Stimulated activated CD8-positive, alpha-beta memory T cell treated with anti-CD3 and anti-CD28 coated beads, Interleukin-15, amount 100 ng/mL, for 1 hour (primary cell): Measurements from ENCODE around the gene IRF1.

Experiments used
- DNase-seq: peaks from one replicate; pipeline ENCODE4 v3.0.0-alpha.2; 2020; ENCODE audit warnings: low read depth

Gene IRF1

DNA sequence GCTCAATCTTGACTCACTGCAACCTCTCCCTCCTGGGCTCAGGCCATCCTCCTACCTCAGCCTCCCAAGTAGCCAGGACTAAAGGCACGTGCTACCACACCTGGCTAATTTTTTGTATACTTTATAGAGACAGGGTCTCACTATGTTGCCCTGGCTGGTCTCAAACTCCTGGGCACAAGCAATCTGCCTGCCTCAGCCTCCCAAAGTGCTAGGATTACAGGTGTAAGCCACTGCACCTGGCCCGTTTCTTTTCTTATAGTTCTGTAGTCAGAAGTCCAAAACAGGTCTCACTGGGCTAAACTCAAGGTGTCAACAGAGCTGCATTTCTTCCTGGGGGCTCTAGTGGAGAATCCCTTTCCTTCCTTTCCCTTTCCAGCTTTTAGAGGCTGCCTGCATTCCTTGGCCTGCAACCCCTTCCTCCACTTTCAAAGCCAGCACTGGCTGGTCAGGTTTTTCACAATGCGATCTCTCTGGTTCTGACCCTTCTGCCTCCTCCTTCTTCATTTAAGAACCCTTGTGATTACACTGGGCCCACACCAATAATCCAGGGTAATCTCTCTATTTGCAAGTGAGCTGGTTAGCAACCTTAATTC, 16.3 kb downstream of the IRF1 start:
- no peak for DNase-seq

DNA sequence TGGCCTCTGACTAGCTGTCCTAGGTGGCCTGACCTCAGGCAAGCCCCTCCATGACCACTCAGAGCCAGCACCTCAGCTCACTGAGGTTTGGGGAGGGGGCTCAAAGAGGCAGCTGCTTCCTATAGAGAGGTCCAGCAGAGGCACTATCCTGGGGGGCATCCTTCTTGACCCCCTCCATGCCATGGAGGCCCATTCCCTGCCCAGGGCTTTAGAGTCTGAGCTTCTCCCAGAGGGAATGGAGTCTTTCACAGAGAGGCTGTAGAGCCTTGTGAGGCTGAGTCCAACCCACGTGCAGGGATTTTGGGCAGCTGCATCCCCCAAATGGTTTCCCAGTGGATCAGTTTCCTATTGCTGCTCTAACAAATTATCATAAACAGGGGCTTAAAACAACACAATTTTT, 16.9 kb downstream of the IRF1 start:
- DNase-seq: no peak

DNA sequence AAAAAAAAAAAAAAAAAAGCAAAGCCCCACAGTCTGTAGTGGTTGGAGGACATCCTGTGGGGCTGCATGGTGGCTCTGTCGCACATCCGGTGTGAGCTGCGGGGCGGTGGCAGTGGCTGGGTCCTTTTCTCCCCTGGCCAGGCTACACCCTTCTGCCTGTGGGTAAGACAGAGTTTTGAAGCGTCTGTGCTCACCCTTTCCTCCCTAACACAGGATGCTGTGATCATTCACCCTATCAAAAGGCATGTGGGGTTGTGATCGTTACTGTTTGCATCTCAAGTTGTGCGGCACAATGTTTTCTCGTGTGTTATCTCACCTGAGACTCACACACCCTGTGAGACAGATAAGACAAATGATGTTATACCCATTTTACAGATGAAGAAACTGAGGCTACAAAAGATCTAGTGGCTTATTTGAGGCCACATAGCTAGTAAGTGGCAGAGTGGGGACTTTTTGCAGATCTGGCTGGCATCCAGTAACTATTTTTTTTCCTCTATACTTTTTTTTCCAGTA, 17.5 kb downstream of the IRF1 start:
- DNase-seq: no peak

DNA sequence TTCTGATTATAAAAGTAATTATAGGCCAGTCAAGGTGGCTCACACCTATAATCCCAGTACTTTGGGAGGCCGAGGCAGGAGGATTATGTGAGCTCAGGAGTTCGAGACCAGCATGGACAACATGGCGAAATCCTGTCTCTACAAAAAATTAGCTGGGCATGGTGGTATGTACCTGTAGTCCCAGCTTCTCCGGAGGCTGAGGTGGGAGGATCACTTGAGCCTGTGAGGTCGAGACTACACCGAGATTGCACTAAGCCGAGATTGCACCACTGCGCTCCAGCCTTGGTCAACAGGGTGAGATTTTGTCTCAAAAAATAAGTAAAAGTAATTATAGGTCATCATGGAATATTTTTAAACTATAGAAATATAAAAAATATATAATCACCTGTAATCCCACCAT, 18.1 kb downstream of the IRF1 start:
- DNase-seq: no peak

DNA sequence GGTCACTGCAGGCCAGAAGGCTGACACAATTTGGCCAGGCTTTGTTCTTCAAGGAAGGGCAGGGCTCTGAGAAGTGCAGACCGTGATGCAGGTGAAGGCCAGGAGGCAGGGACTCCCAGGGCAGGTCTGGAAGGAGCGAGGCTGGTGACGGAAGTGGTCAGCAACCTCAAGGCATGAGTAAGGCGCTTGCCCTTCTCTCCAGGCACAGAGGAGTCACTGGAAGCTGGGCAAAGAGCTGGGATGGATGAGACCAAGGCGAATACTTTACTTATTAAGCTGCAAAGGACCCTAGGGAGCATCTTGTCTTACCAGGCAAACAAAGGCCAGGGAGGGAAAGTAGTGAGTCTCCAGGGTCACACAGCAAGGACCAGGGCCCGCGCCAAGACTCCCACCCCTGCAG, 18.6 kb downstream of the IRF1 start:
- DNase-seq: no peak

DNA sequence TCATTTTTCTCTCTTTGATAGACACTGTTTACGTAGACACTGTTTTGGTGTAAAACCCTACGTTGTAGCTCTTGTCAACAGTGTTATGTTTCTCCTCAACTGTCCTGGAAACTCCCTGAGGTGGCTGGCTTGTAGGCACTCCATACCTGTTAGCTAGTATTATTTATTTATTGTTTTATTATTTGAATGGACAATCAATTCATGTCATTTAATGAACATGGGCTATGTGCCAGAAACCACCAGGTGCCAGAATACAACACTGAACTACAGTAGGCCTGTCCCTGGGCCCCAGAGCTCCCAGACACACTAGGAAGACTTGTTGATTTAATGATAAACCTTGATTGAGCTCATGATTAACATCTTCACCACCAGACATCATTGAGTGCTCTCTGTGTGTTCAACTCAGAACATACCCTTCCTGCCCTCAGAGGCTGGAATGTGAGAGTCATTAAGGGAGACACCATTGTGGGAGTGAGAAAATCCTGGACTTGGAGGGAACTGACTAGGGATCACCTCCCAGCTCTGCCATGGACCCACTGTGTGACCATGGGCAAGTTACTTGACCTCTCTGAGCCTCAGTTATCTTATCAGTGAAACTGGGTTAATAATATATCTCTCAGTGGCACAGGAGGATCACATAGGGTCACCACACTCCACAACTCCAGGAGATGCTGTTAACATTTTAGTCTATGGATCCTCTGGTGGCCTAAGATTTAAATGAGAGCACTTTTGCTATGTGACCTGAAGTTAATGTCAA, 19.2 kb downstream of the IRF1 start:
- DNase-seq: no peak

DNA sequence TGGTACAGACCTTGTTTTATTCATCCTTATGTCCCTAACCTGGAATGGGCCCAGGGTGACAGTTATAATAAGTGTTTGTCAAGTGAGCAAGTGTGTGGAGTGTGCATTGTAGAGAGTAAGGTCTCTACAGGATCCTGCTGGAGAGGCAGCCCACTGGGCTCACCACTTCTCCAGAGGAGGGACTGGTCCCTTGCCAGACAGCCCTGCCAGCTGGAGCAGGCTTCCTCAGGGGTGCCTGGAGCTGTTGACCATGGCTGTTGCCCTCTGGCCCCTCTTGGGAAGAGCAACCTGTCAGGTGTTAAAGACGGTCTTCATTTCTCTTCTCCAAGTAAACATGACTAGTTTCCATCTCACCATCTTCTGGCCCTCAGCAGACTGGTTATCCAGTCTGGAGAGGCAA, 20.0 kb downstream of the IRF1 start:
- no peak for DNase-seq

DNA sequence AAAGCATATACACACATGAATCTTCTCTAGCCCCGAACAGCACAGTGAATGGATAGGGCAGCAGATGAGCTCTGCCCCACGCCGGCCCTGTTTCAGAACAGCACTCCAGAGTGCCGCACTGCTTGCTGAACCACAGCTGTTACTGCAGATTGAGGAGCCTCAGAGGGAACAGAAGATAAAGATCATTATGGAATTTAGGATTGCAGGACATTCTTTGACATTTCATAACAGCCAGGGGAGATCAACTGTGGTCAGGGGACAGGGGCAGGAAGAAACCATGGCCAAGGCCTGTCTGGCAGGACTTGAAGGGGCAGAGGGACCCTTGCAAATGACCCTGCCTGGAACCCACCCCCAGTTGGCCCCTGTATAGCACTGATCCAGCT, 20.6 kb downstream of the IRF1 start:
- DNase-seq: no peak

DNA sequence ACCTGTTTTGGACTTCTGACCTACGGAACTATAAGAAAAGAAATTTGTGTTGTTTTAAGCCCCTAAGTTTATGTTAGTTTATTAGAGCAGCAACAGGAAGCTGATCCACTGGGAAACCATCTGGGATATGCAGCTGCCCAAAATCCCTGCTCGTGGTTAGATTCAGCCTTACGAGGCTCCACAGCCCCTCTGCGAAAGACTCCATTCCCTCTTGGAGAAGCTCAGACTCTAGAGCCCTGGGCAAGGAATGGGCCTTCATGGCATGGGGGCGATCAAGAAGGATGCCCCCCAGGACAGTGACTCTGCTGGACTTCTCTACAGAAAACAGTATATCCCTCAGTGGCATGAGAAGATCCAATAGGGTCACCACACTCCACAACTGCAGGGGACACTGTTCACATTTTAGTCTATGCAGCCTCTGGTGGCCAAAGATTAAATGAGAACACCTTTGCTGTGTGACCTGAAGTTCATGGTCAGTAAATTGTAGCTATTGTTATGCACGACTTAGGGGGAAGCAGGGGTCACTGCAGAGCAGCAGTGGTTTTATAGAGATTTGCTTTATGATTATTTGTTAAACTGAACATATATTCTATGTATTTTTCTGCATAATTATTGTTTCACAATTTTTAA, 21.1 kb downstream of the IRF1 start:
- no peak for DNase-seq

DNA sequence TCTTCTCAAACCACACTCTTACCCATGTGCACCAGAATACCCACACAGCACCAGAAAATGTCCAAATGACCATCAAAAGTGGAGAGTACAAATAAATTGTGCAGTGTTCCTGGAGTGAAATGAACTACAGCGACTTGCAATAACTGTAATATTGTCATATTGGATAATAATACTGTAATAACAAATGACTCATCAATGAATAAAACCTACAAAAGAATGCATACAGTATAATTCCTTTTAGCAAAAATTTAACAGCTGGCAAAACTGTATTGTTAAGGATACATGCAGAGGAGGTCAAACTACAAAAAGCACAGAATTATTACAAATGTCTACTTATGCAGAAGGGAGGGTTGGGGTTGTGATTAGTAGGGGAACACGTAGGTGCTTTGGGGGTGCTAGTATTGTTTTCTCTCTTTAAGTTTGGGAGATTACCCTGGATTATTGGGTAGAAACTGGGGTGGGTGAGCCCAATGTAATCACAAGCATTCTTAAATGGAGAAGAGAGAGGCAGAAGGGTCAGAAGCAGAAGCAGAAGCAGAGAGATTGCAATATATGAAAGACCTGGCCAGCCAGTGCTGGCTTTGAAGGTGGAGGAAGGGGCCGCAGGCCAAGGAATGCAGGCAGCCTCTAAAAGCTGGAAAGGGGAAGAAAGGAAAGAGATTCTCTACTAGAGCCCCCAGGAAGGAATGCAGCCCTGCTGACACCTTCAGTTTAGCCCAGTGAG, 21.8 kb downstream of the IRF1 start:
- no peak for DNase-seq

DNA sequence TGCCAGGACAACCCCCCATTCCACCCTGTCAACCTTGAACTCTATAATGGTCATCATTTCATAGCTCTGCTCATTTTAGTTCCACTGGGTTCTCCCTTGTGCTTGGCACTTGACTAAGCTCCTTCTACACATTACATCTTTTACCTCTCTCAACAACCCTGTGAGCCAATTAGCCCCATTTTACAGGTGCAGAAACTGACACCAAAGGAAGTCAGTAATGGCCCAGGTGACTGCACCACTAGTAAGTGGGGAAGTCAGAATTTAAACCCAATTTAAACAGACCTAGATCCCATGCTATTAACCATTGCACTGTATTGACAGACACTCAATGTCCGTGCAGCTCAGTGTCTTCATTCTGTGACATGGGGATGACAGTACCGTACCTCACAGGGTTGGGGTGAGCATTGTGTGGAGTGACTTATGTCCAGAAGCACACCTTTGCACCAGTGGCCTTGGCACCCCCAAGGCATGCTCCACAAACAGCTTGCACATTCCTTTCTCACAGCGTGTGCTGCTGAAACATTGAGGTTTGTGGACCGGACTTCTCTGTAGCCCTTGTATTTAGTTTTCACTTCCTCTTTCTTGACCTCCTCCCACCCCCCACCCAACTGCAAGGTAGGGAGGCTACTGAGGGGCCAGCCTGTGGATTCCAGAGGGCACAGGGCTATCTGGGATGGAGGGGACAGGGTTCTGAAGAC, 23.1 kb downstream of the IRF1 start:
- no peak for DNase-seq

DNA sequence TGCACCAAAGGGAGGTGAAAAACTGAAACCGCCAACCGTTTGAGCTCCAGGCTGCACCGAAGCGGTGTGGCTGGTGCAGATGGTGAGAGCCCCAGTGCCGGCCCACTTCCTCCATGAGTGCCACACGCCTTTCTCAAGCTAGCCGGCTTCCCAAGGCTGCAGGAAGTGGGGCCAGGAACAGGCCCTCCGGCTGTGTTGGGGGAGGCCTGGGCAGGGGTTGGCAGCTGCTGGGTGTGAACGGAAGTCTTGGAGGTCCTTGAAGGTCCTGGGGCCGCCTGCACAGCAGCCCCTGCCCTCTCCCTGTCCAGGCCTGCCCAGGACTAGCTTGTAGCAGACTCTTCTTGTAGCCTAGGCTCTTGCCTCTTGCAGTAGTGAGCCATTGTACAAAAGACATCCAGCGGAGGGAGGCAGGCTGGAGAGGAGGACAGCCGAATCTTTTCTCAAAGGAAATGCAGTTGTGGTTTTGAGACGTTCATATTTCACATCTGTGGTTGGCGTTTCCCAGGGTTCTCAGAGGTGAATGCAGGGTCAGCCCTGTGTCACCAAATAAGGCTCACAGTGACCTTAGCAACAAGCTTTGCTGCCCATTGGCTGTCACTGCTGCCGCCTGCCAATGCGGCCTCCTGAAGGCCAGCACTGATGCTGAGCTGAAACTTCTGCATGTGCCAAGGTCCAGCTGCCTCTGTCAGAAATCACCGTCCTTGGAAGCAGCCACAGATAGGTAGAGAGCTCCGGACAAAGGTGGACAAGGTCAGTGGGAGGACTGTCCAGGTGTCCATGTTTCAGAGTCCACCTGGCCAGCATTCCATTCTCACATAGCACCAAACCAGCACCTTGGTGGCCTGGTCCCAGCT, 23.9 kb downstream of the IRF1 start:
- no peak for DNase-seq

DNA sequence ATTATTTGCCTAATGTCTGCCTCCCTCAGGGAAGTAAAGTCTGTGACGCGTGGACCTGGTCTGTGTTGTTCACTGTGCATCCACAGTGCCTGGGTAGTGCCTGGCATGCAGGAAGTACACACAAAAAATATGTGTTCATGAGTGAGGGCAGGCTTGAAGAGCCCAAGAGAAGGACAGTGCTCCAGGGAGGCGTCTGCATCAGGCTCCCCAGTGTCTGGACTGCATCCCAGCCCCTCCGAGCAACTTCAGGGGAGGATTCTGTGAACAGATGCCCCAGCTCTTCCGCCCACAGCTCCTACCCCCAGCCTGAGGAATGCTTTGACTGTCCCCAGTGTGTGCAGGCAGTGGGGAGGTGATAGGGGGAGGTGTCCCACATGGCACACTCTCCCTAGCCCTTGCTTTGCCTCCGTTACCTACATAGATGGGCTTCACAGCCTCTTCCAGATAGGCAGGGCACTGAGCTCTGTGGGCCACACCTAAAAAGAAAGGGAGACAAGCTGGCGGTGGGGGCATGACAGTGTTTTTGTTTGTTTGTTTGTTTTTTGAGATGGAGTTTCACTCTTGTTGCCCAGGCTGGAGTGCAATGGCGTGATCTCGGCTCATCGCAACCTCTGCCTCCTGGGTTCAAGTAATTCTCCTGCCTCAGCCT, 25.4 kb downstream of the IRF1 start:
- no peak for DNase-seq

DNA sequence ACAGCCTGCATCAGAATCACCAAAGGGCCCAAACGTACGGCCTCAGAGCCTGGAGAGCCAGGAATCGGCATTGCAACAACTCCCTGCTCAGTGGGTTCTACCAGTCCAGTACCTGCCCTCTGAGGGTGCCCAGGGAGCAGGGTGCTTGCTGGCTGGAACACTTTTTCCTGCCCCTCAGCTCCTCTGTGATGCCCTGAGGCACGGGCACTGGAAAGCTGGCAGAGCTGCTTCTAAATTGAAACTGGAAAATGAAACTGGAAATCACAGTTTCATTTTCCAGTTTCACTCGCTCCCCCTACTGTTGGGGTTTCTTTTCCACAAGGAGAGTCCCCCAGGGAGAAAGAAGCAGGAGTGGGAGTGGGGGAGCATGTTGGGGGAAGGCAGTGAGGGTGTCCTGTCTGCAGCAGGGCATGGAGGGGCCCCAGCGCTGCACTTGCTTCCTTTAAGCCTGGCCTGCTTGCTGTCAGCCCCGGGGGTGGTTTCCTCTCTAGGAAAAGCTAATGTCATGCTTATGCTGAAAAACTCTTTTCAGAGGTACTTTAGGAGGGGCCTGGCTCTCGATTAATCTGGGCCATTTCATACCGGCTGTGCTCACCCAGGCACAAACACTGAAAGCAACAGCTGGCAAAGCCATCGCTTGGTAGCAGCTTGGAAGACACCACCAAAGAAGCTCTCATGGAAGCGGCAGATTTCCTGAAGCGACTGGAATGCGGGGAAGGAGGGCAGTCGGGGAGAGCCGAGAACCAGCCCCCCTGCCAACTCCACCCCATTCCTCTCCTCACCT, 26.2 kb downstream of the IRF1 start:
- DNase-seq: no peak

DNA sequence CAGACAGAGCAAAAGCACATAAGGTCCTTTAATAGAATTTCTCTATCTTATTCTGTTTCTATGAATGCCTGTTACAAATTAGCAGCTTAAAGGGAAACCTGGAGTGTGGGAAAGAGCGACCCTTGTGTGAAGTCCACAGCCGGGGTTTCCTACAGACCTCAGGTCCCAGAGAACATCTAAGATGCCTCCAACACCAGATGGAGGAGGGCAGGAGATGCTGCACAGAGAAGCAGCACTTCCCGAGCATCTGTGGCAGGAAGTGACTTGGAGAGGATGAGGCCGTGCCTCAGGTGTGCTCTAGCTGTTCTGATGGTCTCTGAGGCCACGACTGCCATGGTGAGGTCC, 26.8 kb downstream of the IRF1 start:
- DNase-seq: no peak

DNA sequence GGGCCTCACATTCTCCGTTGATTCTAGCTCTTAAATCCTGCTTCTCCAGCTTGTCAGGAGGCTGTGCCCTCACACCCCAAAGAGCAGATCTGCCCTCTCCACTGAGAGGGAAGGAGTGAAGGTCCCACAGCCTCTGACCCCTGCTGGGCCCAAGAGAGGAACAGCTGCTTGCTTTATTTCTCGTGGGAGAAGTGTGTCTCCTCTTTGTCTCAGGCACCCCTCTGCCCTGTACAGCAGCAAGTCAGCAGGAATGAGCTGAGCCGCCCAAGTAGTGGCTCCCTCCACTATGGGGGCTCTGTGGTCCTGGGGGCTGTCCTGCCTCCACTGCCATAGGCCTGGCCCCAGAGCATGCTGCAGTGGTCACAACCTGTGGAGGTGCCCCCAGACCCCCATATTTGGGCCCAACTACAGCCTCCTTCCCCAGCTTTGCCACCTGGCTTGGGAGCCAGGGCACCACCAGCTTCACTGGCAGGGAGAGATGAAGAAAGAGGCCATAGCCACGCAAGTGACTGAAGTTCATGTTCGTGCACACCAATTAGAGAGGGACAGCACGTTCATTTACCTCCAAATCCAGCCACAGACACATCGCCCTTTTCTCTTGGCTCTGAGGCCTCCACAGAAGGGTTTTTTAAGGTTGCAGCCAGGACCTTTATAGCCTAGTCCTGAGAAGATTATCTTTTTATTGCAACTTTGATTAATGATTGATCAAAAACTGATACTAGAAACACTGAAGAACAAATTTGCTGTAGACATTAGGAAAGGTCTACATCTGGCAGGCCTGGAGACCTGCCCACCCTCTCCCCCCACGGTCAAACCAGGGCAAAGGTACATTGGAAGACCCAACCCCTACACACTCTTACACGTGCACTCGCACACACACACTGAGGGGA, 27.5 kb downstream of the IRF1 start:
- DNase-seq: no peak

DNA sequence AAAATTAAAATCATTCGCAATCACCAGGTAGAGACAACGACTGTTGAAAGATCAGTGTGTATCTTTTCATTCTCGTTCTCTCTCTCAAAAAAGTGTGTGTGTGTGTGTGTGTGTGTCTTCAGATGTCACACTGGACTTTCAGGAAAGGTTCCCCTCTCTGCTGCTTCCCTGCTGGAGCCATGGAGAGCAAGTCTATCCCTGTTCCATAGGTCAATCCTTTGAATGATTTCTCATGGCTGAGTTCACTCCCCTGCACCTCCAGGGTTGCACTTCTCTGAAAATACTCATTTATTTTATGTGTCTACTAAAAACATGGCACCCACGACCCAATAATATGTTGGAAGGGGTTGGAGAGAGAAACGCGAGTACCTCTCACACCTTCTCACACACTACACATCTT, 28.2 kb downstream of the IRF1 start:
- DNase-seq: no peak

DNA sequence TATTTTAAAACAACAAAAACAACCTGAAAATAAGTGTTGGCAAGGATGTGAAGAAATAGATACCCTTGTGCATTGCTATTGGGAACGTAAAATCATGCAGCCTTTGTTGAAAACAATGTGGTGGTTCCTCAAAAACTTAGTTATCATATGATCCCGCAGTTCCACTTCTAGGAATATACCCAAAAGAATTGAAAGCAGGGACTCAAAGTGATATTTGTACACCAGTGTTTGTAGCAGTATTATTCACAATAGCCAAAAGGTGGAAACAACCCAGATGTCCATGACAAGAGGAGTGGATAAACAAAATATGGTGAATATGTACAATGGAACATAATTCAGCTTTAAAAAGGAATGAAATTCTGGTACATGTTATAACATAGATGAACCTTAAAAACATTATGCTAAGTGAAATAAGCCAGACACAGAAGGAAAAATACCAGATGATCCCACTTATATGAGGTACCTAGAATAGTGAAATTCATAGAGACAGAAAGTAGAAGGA, 29.0 kb downstream of the IRF1 start:
- DNase-seq: no peak
